SKM-1 (cell line): ENCODE results near the gene RPS6KB2.
"Not testable (repeated sequence)": the region's sequence is repeated elsewhere in the genome, so short reads cannot be mapped to it uniquely, and the experiment has no call there.

Source experiments
- DNase-seq: peaks from one replicate; lab custom pipeline; 2025; ENCODE audit not compliant: unreplicated experiment; lab: John Stamatoyannopoulos, UW

The RPS6KB2 gene

GRCh38 chr11:67465189-67465510 is 36.9 kb downstream of the RPS6KB2 start:
- no peak for DNase-seq

- DNase-seq, result not testable (repeated sequence)
Measured at GRCh38 chr11:67465530-67465929, 37.2 kb downstream of the RPS6KB2 start.

- DNase-seq, result no peak
Measured at GRCh38 chr11:67466367-67466766, 38.1 kb downstream of the RPS6KB2 start.

- no peak for DNase-seq
Measured at GRCh38 chr11:67466962-67467771, 38.9 kb downstream of the RPS6KB2 start.

GRCh38 chr11:67468056-67468455 is 39.8 kb downstream of the RPS6KB2 start:
- DNase-seq, result no peak

- no peak for DNase-seq
Measured at GRCh38 chr11:67468456-67468758, 40.1 kb downstream of the RPS6KB2 start.

- peak; percentile 67 for DNase-seq
Measured at GRCh38 chr11:67468759-67469507, 40.6 kb downstream of the RPS6KB2 start, which contains the start of gene TMEM134. TSS of gene TMEM134 (minus strand) at chr11:67469251. CDS start at chr11:67469192, 59 bp downstream.

GRCh38 chr11:67469508-67469811 is 41.2 kb downstream of the RPS6KB2 start:
- DNase-seq, result no peak

GRCh38 chr11:67470337-67471002 is 42.2 kb downstream of the RPS6KB2 start:
- DNase-seq, result no peak

GRCh38 chr11:67472882-67473281 is 44.6 kb downstream of the RPS6KB2 start:
- no peak for DNase-seq

GRCh38 chr11:67476692-67477091 is 48.4 kb downstream of the RPS6KB2 start:
- not testable (repeated sequence) for DNase-seq

GRCh38 chr11:67477344-67478050 is 49.2 kb downstream of the RPS6KB2 start:
- DNase-seq, result not testable (repeated sequence)

GRCh38 chr11:67482275-67482826 is 54.1 kb downstream of the RPS6KB2 start:
- DNase-seq, result peak; percentile 64

- peak; percentile 94 for DNase-seq
Measured at GRCh38 chr11:67482827-67483798, 54.8 kb downstream of the RPS6KB2 start, which contains the start of gene AIP. TSS of gene AIP (plus strand) at chr11:67483026. CDS start at chr11:67483159, 133 bp downstream.

- DNase-seq, result no peak
Measured at GRCh38 chr11:67483831-67484665, 55.8 kb downstream of the RPS6KB2 start.

GRCh38 chr11:67484847-67485311 is 56.6 kb downstream of the RPS6KB2 start:
- peak; percentile 14 for DNase-seq
